Heart right ventricle (tissue), 16 donors: Measurements from ENCODE around the gene USP12. TPM values are rescaled to one million over a fixed set of nuclear protein-coding genes. Genes with fewer than 3 reads are reported as not detected.

Experiments
- ATAC-seq, 8 donors: fragments of 200-7000 bp; cut with Tn5 transposase; one replicate each; pipeline ENCODE4 v1.9.1; 2020; ENCODE audit warnings: mild to moderate bottlenecking in 8 of 8, moderate library complexity in 8 of 8, moderate number of reproducible peaks in 1 of 8
- DNase-seq, 2 donors: peaks; one replicate each; pipeline ENCODE4 v3.0.0-alpha.2; 2020
- H3K27ac ChIP-seq, 10 donors: fragments of 200-600 bp; sonication (generic) in 2 of 10; one replicate each; pipeline versions ENCODE4 v1.5.0 to v1.8.0; 2020 to 2022; ENCODE audit warnings: mild to moderate bottlenecking in 3 of 10
- H3K27me3 ChIP-seq, 7 donors: fragments of 200-600 bp; one replicate each; pipeline ENCODE4 v1.8.0; 2021 to 2022; ENCODE audit warnings: mild to moderate bottlenecking in 2 of 7
- H3K36me3 ChIP-seq, 9 donors: fragments of 200-600 bp; sonication (generic) in 1 of 9; one replicate each; pipeline versions ENCODE4 v1.5.0 to v1.8.0; 2020 to 2022; ENCODE audit warnings: mild to moderate bottlenecking in 2 of 9
- H3K4me1 ChIP-seq, 9 donors: fragments of 200-600 bp; sonication (generic) in 1 of 9; one replicate each; pipeline versions ENCODE4 v1.5.0 to v1.8.0; 2020 to 2022; ENCODE audit warnings: mild to moderate bottlenecking in 4 of 9
- H3K4me3 ChIP-seq, 10 donors: fragments of 200-600 bp; sonication (generic) in 2 of 10; one replicate each; pipeline versions ENCODE4 v1.5.0 to v1.8.0; 2020 to 2022; ENCODE audit warnings: mild to moderate bottlenecking in 7 of 10, moderate library complexity in 2 of 10
- H3K9me3 ChIP-seq, 11 donors: fragments of 200-600 bp in 10 of 11; sonication (generic) in 2 of 11; one replicate each; pipeline versions ENCODE4 v1.5.0 to v1.8.0; 2013 to 2022; ENCODE audit warnings: mild to moderate bottlenecking in 2 of 11, control low read depth in 1 of 11, moderate library complexity in 1 of 11
- CTCF ChIP-seq, 9 donors: fragments of 200-600 bp; sonication (generic) in 2 of 9; IDR thresholded peaks; one replicate each; pipeline versions ENCODE4 v1.5.0 to v1.8.0; 2021 to 2022; ENCODE audit warnings: antibody characterized with exemption in 9 of 9, mild to moderate bottlenecking in 5 of 9, moderate library complexity in 1 of 9
- WGBS, 2 donors: extraction: QIAGEN DNeasy Blood & Tissue Kit; methylation state at CpG; one replicate each; pipeline ENCODE4 v1.1.7; 2013; ENCODE audit warnings: inconsistent platforms in 1 of 2; 5-methylcytosine and 5-hydroxymethylcytosine counted together
- intact Hi-C, 10 donors: fragments of 100-400 bp; cut with DNase I; formaldehyde crosslinking; loops; one replicate each; pipeline versions ENCODE4 v1.11.1 to v1.14.2; 2022
- polyA plus RNA-seq, 2 donors: library from polyadenylated mRNA; stranded (reverse); fragments of 200-250 nt; gene quantifications; one replicate each; pipeline ENCODE4 v1.2.3, GENCODE V29; 2013
- total RNA-seq, 10 donors: library from RNA; stranded (reverse); fragmentation: NEBNext Ultra II Directional in 3 of 10; extraction: Animal tissue kit (Norgen Biotek cat#: 25700) in 3 of 10; gene quantifications; one replicate each; pipeline versions ENCODE4 v1.2.1 to v1.2.4, GENCODE V29; 2021 to 2023
- donor health status: Arrhythmogenic right ventricular cardiomyopathy.
- donor health status: ischemic (EF 13 %, LVEDD 7.1; RV severe dilation, severe dysfunction).
- donor health status: healthy with polysubstance abuse.
- donor health status: DM: no; HTN: yes; CAD: no.
- donor health status: DM: no; HTN: no; CAD: no.
- donor health status: ischemic (EF 25% LVEDD 6.9; RV normal size, moderate dysfunction).
- donor health status: ischemic (EF 25% LVEDD 5.7; RV mildly dilated, moderate dysfunction).
- donor health status: healthy.
- donor health status: DM: yes; HTN: yes; CAD: no.
- donor health status: Ischemic cardiomyopathy.
- donor health status: ischemic (EF 35%, LVEDD 5.7; RV mildly dilated, moderate dysfunction).
- donor health status: nonischemic (EF 11% LVEDD 7.7; RV severe dilation, severe dysfunction).
- donor health status: DM: yes; HTN: yes; CAD: no.
- donor health status: PGD.
- donor health status: ischemic (EF 29% LVEDD 5.4; RV normal size, mild dysfunction).
- donor health status: nonischemic (EF 23%, LVEDD 6.1; RV moderate dilation, normal function).

The USP12 gene
- total and polyA plus RNA-seq, 12 donors = 4.3 to 22.9 (median 19.0) TPM

- Histone ChIP-seq H3K27me3 (peaks cover 0 to 6% (median 0%) of the 10 kb centered on the region in 7 donors), H3K27ac (no peak overlapping the region), H3K36me3 (no peaks in the 10 kb centered on the region), H3K4me3 (no peak overlapping the region), H3K4me1 (no peaks in the 10 kb centered on the region), H3K9me3 (no peaks in the 10 kb centered on the region)
- no peak for ATAC-seq
- no peak for TF ChIP-seq CTCF (IDR thresholded peaks at IDR 0.05)
- 90 to 91% methylated on average over 8 of the region's 8 CpGs for WGBS, 2 donors
- intact Hi-C loops = no loop called here
- no peak for DNase-seq
These were observed 148.1 kb downstream of the USP12 start for GRCh38 chr13:27023385-27024073.

GRCh38 chr13:27022571-27023311 is 148.9 kb downstream of the USP12 start:
- intact Hi-C loops = no loop called here
- DNase-seq (no peak), ATAC-seq (peak in 1 of 8 donors; percentile 55)
- Histone ChIP-seq H3K27me3 (peaks cover 0 to 5% (median 0%) of the 10 kb centered on the region in 7 donors), H3K4me3 (no peak overlapping the region), H3K4me1 (no peaks in the 10 kb centered on the region), H3K9me3 (no peaks in the 10 kb centered on the region), H3K36me3 (no peaks in the 10 kb centered on the region), H3K27ac (no peak overlapping the region)
- 49 to 54% methylated on average over 9 of the region's 9 CpGs for WGBS, 2 donors
- TF ChIP-seq CTCF (IDR thresholded peaks at IDR 0.05) = no peak

GRCh38 chr13:27020415-27020814 is 151.2 kb downstream of the USP12 start:
- Histone ChIP-seq H3K36me3 (no peaks in the 10 kb centered on the region), H3K4me1 (no peaks in the 10 kb centered on the region), H3K9me3 (no peaks in the 10 kb centered on the region), H3K27me3 (no peaks in the 10 kb centered on the region), H3K4me3 (no peak overlapping the region), H3K27ac (no peak overlapping the region)
- no peak for DNase-seq
- intact Hi-C loops = no loop called here
- no peak for TF ChIP-seq CTCF (IDR thresholded peaks at IDR 0.05)
- WGBS, 2 donors = 95 to 97% methylated on average over 8 of the region's 8 CpGs
- ATAC-seq = no peak

GRCh38 chr13:27018882-27019281 is 152.7 kb downstream of the USP12 start:
- H3K36me3 ChIP-seq = no peaks in the 10 kb centered on the region
- no peak for TF ChIP-seq CTCF (IDR thresholded peaks at IDR 0.05)
- H3K9me3 ChIP-seq = no peaks in the 10 kb centered on the region
- no peaks in the 10 kb centered on the region for H3K27me3 ChIP-seq
- no peaks in the 10 kb centered on the region for H3K4me1 ChIP-seq
- 61 to 62% methylated on average over 5 of the region's 5 CpGs for WGBS, 2 donors
- DNase-seq = no peak
- no peak for ATAC-seq
- H3K27ac ChIP-seq = no peak overlapping the region
- intact Hi-C loops = no loop called here
- no peak overlapping the region for H3K4me3 ChIP-seq
